ENCODE results near the gene ARRDC4. TPM values are rescaled to one million over a fixed set of nuclear protein-coding genes. Genes with fewer than 3 reads are reported as not detected.

ARRDC4 gene
- total RNA-seq, 1 experiment from 2014 or later, result 8.7 TPM

DNA sequence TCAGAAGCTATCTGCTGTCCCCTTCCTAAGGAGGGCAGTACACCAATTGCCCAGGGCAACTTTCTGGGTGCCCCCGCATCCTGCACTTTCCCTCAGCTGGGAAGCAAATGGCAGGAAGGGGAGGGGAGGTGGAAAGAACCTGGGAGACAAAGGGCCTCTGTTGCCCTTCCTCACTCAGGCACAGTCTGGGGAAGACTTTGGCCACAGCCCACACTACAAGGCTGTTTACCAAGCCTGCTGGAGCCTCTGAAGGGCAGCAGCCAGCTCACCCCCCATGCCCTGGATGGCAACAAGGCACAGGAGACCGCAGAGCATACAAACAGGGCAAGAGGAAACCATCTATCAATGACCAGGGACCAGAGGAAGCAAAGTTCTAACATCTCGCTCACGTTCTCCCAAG, 42.4 kb downstream of the ARRDC4 start:
- no peak overlapping the region for H3K4me2 ChIP-seq (ENCODE audit: insufficient read depth, insufficient read length, low read length)

More for the DNA sequence above, 42.4 kb downstream of the ARRDC4 start:
- H3T11ph ChIP-seq (ENCODE audit: low read length), result no peak overlapping the region
- no peak overlapping the region for H2BK20ac ChIP-seq (ENCODE audit: low read depth, low read length, poor library complexity, severe bottlenecking)
- Mint-ChIP-seq H3K36me3 (ENCODE audit: insufficient read depth in 1 of 3, low read depth in 3 of 3) (no peaks in the 10 kb centered on the region; a peak in 1 of 7 replicates), H3K4me1 (peaks cover 0 to 3% of the 10 kb centered on the region in 2 experiments; a peak in 3 of 4 replicates), H3K4me3 (no peak overlapping the region), H3K9me3 (no peaks in the 10 kb centered on the region), H3K27me3 (ENCODE audit: low read depth) (no peaks in the 10 kb centered on the region), H3K27ac (no peak overlapping the region)
- H3K79me2 ChIP-seq (ENCODE audit: insufficient read depth, low read length), result no peaks in the 10 kb centered on the region
- H2BK5ac ChIP-seq (ENCODE audit: insufficient read length, low read length), result no peak overlapping the region
- H2AFZ ChIP-seq (ENCODE audit: low read length), result no peak overlapping the region
- H3K79me1 ChIP-seq (ENCODE audit: insufficient read depth, low read depth, low read length, poor library complexity, severe bottlenecking), result no peaks in the 10 kb centered on the region
- no peak overlapping the region for H4K91ac ChIP-seq (ENCODE audit: insufficient read length, low read depth, low read length)
- no peak for TF ChIP-seq CTCF (conservative IDR thresholded peaks at IDR 0.05)
- H3K4ac ChIP-seq (ENCODE audit: low read depth, low read length), result no peak overlapping the region
- no peak for DNase-seq
- H2BK12ac ChIP-seq (ENCODE audit: insufficient read length, low read depth, low read length), result no peak overlapping the region
- H4K5ac ChIP-seq (ENCODE audit: insufficient read length, low read depth, low read length), result no peak overlapping the region
- H3K27ac ChIP-seq (ENCODE audit: insufficient read length, low read depth, low read length), result no peak overlapping the region
- H3K14ac ChIP-seq (ENCODE audit: insufficient read depth, low read length), result no peak overlapping the region
- H3K18ac ChIP-seq (ENCODE audit: insufficient read length, low read depth, low read length), result no peak overlapping the region
- no peaks in the 10 kb centered on the region for H3K27me3 ChIP-seq (ENCODE audit: insufficient read depth, low read length)
- H2AK5ac ChIP-seq (ENCODE audit: insufficient read length, low read length), result no peak overlapping the region
- H4K8ac ChIP-seq (replicated peaks; ENCODE audit: insufficient read length, low read depth, low read length), result no peak overlapping the region
- no CpG with 5 or more reads among the region's 4 CpGs for WGBS (ENCODE audit: extremely low coverage, insufficient read length, low lambda C conversion rate)
- H3K23me2 ChIP-seq (ENCODE audit: insufficient read length, low read depth, low read length, poor library complexity, severe bottlenecking), result no peaks in the 10 kb centered on the region
- H3K56ac ChIP-seq (ENCODE audit: insufficient read length, low read depth, low read length), result no peak overlapping the region
- H4K20me1 ChIP-seq (ENCODE audit: control insufficient read depth, insufficient read depth, insufficient read length), result peaks cover 2% of the 10 kb centered on the region
- no peak overlapping the region for H2BK120ac ChIP-seq (ENCODE audit: low read depth, low read length, poor library complexity, severe bottlenecking)
- H3K4me1 ChIP-seq (ENCODE audit: insufficient read depth, low read length), result no peaks in the 10 kb centered on the region
- H3K9me3 ChIP-seq (ENCODE audit: control insufficient read depth, low read depth, low read length), result no peaks in the 10 kb centered on the region
- H3K9ac ChIP-seq (ENCODE audit: extremely low read depth, insufficient read length, low read length), result no peak overlapping the region
- H3K23ac ChIP-seq (ENCODE audit: insufficient read length, low read depth, low read length), result no peak overlapping the region
- no peak overlapping the region for H2BK15ac ChIP-seq (ENCODE audit: low read depth, low read length)
